HG03354 (cell line): ENCODE data around the gene HK1.

Experiments used
- ATAC-seq: cut with Tn5 transposase; IDR thresholded peaks from one replicate; pipeline ENCODE4 v1.9.1; 2021; ENCODE audit warnings: mild to moderate bottlenecking; ENCODE audit not compliant: unreplicated experiment, poor library complexity, severe bottlenecking

HK1 gene

DNA sequence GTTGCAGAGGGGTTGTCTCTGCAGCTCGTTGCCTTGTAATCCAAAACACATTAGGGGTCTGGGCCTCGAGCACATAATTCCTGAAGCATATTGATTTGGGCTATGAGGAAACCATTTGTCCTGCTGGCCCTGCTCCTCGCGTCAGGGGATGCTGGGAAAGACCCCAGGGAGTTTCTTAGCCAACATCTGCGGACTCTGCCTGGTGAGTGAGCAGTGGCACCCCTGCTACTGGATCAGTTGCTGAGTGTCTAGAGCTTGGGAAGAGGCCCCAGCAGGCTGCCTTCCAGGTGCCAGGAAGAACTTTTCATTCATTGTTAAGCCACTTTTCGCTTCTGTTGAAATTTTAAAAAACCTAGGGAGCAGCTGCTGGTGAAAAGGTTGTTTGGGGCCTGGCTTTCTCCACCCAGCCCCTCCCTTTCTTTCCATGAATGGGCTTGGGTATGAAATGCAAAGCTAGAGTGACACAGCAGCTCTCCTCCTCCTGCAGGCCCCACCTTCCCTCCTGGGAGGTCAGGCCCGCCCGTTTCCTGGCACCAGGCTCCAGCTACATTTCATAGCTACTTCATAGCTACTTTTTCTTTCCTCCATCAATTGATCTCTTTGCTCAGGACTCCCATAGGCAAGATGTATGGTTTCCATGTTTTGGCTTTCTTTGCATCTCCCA is 111.7 kb downstream of the HK1 start:
- ATAC-seq = no peak

GRCh38 chr10:69391158-69391557 is 112.9 kb downstream of the HK1 start:
- ATAC-seq = no peak

DNA sequence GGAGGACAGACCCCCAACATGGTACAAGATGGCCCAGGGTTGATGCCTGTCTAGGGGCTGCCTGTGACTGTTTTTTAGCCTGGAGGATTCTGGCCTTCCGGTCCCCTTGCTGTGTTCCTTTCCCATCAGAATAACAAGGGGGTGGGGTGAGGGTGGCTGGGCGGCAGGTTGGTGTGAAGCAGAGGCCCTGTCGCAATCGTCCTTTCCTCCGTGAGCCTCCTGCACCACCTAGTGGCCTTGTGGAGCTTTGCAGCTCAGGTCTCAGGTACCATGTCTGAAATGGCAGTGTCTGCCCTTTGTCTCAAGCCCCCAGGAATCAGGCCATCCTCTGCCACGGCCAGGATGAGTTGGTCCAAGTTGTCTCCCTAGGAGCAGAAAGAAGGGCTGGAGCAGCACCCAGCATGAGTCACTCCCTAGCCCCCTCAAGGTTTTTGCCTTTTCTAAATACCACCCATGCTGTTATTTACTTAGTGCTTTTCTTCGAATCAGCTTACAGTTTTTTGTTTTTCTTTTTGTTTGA is 114.2 kb downstream of the HK1 start:
- peak; percentile 87 for ATAC-seq

DNA sequence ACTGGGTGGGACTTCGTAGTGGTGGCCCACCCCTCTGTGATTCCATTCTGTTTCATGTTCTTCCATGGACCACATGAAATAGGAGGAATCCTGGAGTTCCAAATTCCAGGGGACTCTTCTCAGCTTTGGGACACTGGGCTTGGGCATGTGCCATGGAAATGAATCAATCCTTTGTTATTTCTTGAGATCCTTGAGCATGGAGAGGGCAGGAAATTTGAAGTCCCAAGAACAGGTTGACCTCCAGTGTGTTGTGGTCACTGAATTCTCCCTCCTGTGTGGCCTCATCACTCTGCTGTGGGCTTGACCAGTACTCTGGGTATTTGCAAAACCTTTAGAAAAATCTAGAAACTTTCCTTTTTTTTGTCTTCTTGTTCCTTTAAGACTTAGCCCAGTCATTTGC is 115.7 kb downstream of the HK1 start:
- ATAC-seq = no peak

GRCh38 chr10:69397972-69398371 is 119.7 kb downstream of the HK1 start:
- no peak for ATAC-seq

- ATAC-seq = no peak
Observed at GRCh38 chr10:69398466-69398865, 120.2 kb downstream of the HK1 start.

DNA sequence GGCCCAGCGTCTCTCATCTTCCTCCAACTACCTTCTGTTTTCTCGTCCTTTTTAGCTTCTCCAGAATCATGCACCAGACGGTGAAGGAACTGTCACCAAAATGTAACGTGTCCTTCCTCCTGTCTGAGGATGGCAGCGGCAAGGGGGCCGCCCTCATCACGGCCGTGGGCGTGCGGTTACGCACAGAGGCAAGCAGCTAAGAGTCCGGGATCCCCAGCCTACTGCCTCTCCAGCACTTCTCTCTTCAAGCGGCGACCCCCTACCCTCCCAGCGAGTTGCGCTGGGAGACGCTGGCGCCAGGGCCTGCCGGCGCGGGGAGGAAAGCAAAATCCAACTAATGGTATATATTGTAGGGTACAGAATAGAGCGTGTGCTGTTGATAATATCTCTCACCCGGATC is 122.6 kb downstream of the HK1 start:
- no peak for ATAC-seq

GRCh38 chr10:69401416-69401815 is 123.1 kb downstream of the HK1 start:
- no peak for ATAC-seq

GRCh38 chr10:69402386-69402785 is 124.1 kb downstream of the HK1 start:
- ATAC-seq = no peak

GRCh38 chr10:69403066-69403465 is 124.8 kb downstream of the HK1 start:
- ATAC-seq = no peak

DNA sequence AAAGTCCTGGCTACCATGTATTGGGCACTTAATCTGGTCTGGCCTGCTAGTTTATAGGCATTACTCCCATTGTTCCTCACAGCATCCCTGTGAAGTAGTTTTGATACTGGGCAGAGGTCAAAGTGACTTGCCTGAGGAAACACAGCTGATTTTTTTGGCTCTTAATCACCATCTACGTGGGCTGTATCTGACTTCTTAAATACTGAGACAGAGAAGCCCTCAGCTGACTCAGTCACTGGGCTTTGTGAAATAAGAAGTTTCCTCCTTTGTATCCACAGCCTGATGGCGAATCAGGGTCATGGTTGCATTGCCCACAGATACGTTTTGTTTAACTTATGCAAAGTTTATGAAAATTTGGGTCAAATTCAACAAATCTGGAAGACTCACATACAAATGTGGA is 125.2 kb downstream of the HK1 start:
- ATAC-seq = no peak

- ATAC-seq = no peak
Observed at GRCh38 chr10:69404786-69405185, 126.5 kb downstream of the HK1 start.

DNA sequence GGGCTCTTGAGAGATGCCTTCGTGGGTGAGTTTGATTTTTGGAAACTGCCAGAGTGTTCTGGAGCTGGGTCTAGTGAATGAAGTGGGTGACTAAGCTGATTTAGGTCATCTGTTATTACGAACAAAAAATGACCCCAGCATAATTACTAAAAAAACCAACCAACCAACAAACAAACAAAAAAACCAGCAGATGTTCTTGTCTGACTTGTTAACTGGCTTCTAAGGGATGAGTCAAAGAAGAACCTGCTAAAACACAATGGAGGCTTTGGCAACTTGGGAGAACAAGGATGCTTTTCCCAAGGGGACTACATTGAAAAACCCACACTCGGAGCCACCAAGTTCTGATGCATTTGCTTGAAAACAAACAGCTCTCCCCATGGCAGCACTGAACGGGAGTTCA is 126.9 kb downstream of the HK1 start:
- ATAC-seq = no peak

GRCh38 chr10:69406302-69406811 is 128.1 kb downstream of the HK1 start:
- ATAC-seq = no peak

GRCh38 chr10:69406816-69407580 is 128.7 kb downstream of the HK1 start:
- no peak for ATAC-seq

GRCh38 chr10:69407621-69408301 is 129.5 kb downstream of the HK1 start:
- no peak for ATAC-seq

GRCh38 chr10:69408318-69409175 is 130.3 kb downstream of the HK1 start:
- ATAC-seq = peak; percentile 79

DNA sequence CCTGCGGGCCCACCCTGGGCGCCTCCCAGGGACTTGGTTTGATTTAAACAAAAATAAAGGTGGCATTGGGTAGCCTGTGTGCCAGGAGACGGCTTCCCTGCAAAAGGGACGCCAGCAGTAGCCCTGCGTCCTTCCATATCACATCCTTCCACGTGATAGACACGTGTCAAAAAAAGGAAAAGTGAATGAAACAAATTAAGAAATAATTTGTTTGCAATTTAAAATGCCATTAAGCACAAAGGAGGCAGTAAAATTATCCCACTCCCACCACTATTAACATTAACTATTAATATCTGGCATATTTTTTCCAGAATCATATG is 130.8 kb downstream of the HK1 start:
- no peak for ATAC-seq

- peak; percentile 44 for ATAC-seq
Observed at GRCh38 chr10:69409968-69410367, 131.7 kb downstream of the HK1 start.

DNA sequence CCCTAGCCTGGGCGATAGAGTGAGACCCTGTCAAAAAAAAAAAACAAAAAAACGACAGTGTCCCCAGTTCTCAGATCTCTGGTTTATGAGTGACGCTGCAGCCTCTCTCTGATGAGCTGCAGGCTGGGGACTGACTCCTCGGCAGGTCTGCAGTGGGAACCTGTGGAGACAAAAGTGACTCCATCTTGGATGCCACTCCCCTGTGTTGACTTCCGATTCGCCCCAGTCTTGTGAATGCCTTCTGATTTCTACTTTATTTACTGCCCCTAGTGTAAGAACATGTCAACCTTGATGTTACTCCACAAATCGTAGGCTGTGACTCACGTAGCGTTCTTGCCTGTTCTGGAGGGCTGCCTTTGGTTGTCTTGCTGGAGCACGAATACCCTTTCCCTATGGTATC is 132.2 kb downstream of the HK1 start:
- ATAC-seq = no peak
